ENCODE data around the gene SPAAR.
"Not testable (repeated sequence)": the region's sequence is repeated elsewhere in the genome, so short reads cannot be mapped to it uniquely, and the experiment has no call there.

SPAAR gene

DNA sequence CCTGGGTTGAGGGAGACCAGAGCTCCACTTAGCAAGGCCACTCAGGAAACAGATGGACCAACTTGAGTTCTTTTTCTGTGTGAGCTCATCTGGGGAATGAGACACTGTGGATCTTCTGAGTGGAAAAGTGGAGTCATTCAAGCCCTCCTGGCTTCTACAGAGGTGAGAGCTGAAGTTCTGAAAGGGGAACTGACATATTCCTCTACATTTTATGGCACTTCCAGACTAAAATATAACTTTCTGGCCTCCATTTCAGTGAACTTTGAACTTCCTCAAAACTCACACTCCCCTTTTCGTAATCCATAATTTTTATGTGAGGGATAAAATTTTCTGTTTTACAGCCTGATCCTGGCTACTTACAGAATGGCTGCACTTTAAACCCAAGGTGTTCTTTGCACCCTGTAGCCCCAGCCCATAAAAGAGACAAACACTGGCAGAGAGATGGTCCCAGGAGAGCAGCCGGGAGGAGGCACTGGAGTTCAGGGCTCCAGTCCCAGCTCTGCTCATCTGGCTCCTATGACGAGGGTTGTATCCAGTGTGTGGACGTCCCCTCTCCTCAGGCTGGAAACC is 10.8 kb downstream of the SPAAR start:
- DNase-seq (ENCODE audit: low read depth in 2 of 2, low spot score in 1 of 2), result no peak

- DNase-seq (ENCODE audit: low read depth in 2 of 2, low spot score in 1 of 2), result no peak
These were observed 14.3 kb downstream of the SPAAR start for GRCh38 chr9:35923598-35923926.

DNA sequence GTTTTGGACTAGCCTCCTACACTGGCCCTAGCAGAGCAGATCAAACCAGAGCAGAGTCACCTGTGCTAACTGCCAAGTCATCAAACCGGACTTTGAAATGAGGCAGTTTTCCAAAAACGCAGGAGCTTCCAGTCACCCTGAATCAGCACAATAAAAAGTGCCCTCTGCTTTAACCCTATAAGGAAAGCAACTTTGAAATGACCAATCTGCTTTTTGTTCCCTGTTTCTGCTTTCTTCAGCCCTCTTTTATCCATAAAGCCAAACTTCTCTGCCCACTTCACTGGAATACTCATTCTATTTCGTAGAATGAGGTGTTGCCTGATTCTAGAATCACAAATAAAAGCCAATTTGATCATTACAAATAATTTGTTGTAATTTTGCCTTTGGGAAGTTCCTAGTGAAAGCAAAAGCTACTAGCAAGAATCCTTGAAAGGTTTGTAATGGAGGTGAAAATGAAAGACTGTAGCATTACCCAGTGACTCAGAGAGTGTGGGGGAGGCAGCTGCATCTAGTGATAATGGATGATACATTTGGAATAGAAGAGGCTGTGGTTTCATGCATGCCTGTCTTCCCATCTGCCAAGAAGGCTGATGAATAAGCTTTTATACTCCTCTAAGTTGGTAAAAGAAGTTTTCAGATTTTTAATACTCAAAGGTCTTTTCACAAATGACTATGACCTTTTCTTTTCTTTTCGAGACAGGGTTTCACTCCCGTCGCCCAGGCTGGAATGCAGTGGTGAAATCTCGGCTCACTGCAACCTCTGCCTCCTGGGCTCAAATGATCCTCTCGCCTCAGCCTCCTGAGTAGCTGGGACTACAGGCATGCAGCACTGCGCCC is 14.9 kb downstream of the SPAAR start:
- no peak for DNase-seq (ENCODE audit: low read depth in 2 of 2, low spot score in 1 of 2)

GRCh38 chr9:35928591-35929452 is 19.5 kb downstream of the SPAAR start:
- DNase-seq (ENCODE audit: low read depth in 2 of 2, low spot score in 1 of 2), result no peak

- no peak for DNase-seq (ENCODE audit: low read depth in 2 of 2, low spot score in 1 of 2)
These were observed 20.1 kb downstream of the SPAAR start for GRCh38 chr9:35929453-35929718.

DNA sequence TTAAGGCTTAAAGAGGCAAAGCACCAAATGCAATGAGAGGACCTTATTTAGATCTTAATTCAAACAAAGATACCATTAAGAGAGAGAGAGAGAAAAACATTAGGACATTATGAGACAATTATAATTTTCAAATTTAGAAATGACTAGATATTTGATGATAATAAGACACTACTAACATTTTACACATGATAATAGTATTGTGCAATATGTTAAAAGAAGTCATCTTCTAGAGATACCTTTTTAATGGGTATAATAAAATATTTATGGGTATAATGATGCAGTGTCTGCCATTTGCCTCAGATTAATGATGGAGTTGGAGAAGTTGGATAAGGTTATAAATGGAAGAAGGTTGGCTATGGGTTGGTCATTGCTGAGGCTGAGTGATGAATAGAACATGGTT is 21.2 kb downstream of the SPAAR start:
- no peak for DNase-seq (ENCODE audit: low read depth in 2 of 2, low spot score in 1 of 2)

DNA sequence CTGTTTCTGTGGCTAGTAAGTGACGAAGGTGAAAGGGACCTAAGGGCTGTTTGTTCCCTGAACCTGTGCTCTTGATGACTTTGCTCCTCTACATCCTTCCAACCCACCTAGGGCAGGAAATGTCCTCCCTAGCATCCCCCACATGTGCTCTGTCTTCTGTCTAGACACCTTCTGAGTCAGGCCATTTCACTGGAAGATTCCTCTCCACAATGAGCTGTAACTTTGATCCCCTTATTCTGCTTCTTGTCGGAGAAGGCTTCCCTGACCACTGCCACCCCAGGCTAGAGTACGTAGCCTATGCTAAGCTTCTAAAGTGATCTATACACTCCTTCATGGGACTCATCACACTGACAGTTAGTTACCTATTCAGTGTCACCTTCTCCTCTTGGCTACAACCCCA is 21.7 kb downstream of the SPAAR start:
- no peak for DNase-seq (ENCODE audit: low read depth in 2 of 2, low spot score in 1 of 2)

- DNase-seq (ENCODE audit: low read depth in 2 of 2, low spot score in 1 of 2), result no peak
These were observed 23.4 kb downstream of the SPAAR start for GRCh38 chr9:35932735-35933134.

DNA sequence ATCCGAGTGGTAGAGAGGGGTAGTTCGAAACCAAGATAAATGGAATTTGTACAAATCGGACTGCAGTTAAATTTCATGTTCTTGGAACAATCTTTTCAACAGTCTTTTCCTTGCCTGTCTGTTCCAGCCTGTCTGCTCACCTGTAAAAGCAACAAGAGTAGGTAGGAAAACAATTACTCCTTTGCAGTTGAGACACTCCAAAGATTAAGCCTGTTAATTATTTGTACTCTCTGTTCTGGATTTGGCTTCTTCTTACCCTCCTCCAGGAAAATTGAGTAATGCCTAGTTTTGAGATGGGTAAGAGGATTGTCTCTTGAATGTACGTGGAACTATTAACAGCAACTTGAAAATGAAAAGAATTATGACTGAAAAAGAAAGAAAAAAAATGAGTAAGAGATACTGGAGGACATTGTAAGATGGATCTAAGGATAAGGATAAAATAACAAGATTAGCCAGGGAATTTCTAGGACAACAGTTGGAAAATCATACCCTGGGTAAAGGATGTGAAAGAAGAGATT is 24.3 kb downstream of the SPAAR start:
- no peak for DNase-seq (ENCODE audit: low read depth in 2 of 2, low spot score in 1 of 2)

- DNase-seq (ENCODE audit: low read depth in 2 of 2, low spot score in 1 of 2), result not testable (repeated sequence)
These were observed 24.8 kb downstream of the SPAAR start for GRCh38 chr9:35934069-35934468.

GRCh38 chr9:35935261-35935660 is 26.0 kb downstream of the SPAAR start:
- no peak for DNase-seq (ENCODE audit: low read depth in 2 of 2, low spot score in 1 of 2)

- DNase-seq (ENCODE audit: low read depth in 2 of 2, low spot score in 1 of 2), result no peak
These were observed 26.6 kb downstream of the SPAAR start for GRCh38 chr9:35935755-35936509.

- DNase-seq (ENCODE audit: low read depth in 2 of 2, low spot score in 1 of 2), result no peak
These were observed 27.9 kb downstream of the SPAAR start for GRCh38 chr9:35937227-35937626.

DNA sequence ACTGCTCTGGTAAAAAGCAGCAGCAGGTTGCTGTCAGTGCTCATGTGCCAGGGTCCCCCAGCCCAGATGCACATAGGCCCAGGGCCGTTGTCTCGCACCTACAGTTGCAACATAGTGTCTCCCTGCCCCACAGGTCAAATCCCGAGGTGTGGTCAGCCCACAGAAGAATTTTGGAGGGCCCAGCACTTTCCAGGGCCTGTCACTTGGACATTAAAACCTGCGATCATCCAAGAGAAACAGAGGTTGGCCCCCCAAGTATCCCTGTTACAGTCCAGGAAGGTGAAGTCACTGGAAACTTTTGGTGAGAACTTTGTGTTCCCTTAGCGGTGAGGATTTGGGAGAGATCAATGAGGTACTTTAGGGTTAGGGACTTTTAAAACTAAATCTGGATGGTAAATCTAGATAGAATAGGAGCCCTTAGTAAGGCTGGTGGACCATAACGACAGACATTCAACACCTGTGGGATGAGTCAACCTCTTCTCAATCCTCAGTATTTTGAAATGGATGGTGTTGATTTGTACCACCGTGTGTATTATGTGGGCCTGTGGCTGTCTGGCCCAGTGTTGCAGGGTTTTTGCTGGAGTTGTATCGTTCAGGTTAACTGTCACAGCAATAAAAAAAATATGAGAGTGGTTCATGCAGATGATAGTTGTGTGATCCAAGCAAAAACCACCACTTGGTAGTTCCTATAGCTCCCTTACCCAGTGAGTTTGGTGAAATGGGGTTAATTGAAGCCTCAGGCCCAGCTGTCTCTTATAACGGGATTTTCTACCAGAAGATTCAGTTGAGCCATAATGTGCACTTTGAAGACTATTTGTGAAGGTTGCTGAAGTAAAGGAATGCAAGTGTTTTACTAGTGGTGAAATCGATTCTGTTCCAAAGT is 29.4 kb downstream of the SPAAR start:
- no peak for DNase-seq (ENCODE audit: low read depth in 2 of 2, low spot score in 1 of 2)

- no peak for DNase-seq (ENCODE audit: low read depth in 2 of 2, low spot score in 1 of 2)
These were observed 30.5 kb downstream of the SPAAR start for GRCh38 chr9:35939679-35940250.

- DNase-seq (ENCODE audit: low read depth in 2 of 2, low spot score in 1 of 2), result no peak
These were observed 31.4 kb downstream of the SPAAR start for GRCh38 chr9:35940458-35941407.

DNA sequence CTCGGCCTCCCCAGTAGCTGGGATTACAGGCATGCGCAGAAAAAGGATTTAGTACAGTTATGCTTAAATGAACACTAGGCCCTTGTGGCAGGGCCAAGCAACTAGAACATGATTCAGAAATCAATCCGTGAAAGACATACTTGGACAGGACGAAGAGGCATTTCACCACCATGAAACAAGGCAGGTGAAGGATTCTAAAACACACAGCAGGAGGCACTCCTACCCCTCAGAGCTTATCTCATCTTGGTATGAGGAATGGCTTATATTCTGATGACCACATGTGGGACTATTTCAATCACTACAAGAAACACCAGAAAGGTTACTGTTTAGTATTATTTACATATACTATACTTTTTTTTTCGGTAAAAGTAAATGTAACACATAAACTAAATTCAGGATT is 33.0 kb downstream of the SPAAR start:
- DNase-seq (ENCODE audit: low read depth in 2 of 2, low spot score in 1 of 2), result no peak

- no peak for DNase-seq (ENCODE audit: low read depth in 2 of 2, low spot score in 1 of 2)
These were observed 34.9 kb downstream of the SPAAR start for GRCh38 chr9:35944173-35944572.

DNA sequence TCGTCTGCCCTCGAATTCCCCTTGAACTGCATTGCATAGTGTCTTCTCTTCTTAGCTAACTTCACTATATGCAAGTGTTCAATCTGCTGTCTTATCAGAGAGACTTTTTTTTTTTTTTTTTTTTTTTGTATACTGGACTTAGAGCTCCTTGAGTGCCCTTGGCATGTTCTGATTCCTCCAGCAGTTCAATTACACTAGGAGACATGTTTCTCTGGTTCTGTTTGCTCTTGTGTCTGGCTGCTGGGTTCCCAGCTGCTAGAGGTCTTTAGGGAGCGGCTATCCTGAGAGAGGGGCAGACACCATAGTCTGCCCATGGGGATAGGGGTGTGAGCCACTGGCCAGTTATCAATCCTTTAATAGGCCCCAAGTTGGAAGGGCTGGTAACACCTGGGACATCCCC is 35.6 kb downstream of the SPAAR start:
- DNase-seq (ENCODE audit: low read depth in 2 of 2, low spot score in 1 of 2), result no peak

Data from stimulated activated CD8-positive, alpha-beta memory T cell treated with anti-CD3 and anti-CD28 coated beads, Interleukin-4, amount 100 ng/mL, for 1 hour (primary cell).